Measurements from ENCODE around the gene TBC1D21. TPM values are rescaled to one million over a fixed set of nuclear protein-coding genes. Genes with fewer than 3 reads are reported as not detected.

TBC1D21 gene
- total RNA-seq, 2 donors from 2014 or later = not detected

GRCh38 chr15:73923156-73923487 lies 49.8 kb downstream of the TBC1D21 start:
- intact Hi-C loops (cut with DNase I, micrococcal nuclease) = no loop called here
- no peak for DNase-seq
- ATAC-seq = no peak

GRCh38 chr15:73923488-73924164 lies 50.3 kb downstream of the TBC1D21 start:
- no peak for DNase-seq
- ATAC-seq = no peak
- intact Hi-C loops (cut with DNase I, micrococcal nuclease) = no loop called here

GRCh38 chr15:73924171-73924921 lies 51.0 kb downstream of the TBC1D21 start:
- DNase-seq = no peak
- ATAC-seq = no peak
- intact Hi-C loops (cut with DNase I, micrococcal nuclease) = no loop called here

GRCh38 chr15:73925848-73926218 lies 52.5 kb downstream of the TBC1D21 start:
- DNase-seq (no peak), ATAC-seq (peak; percentile 41)
- intact Hi-C loops (cut with DNase I, micrococcal nuclease) = no loop called here

GRCh38 chr15:73926219-73927002 lies 53.0 kb downstream of the TBC1D21 start, which contains the start of gene LOXL1:
Gene LOXL1, plus strand, starts transcription at chr15:73926462. Its CDS starts 322 bp downstream, at chr15:73926784.
- DNase-seq = peak; percentile 55 to 70
- peak; percentile 52 for ATAC-seq
- intact Hi-C loops (cut with DNase I, micrococcal nuclease) = no loop called here

GRCh38 chr15:73927003-73927475 lies 53.7 kb downstream of the TBC1D21 start:
- intact Hi-C loops (cut with DNase I, micrococcal nuclease) = no loop called here

GRCh38 chr15:73927476-73928240 lies 54.3 kb downstream of the TBC1D21 start:
- intact Hi-C loops (cut with DNase I, micrococcal nuclease) = no loop called here
- ATAC-seq (peak; percentile 84), DNase-seq (peak; percentile 59 to 75)

More at GRCh38 chr15:73927003-73927475, 53.7 kb downstream of the TBC1D21 start:
- DNase-seq (peak; percentile 61 to 70), ATAC-seq (peak; percentile 56)

- no peak for ATAC-seq
- intact Hi-C loops (cut with DNase I, micrococcal nuclease) = no loop called here
- no peak for DNase-seq
These were observed 54.8 kb downstream of the TBC1D21 start for GRCh38 chr15:73928241-73928579.

GRCh38 chr15:73928971-73929627 lies 55.7 kb downstream of the TBC1D21 start:
- intact Hi-C loops (cut with DNase I, micrococcal nuclease) = no loop called here
- no peak for ATAC-seq
- DNase-seq = no peak

- ATAC-seq = no peak
- intact Hi-C loops (cut with DNase I, micrococcal nuclease) = no loop called here
- no peak for DNase-seq
These were observed 57.0 kb downstream of the TBC1D21 start for GRCh38 chr15:73930371-73930770.

GRCh38 chr15:73930790-73931281 lies 57.5 kb downstream of the TBC1D21 start:
- ATAC-seq = no peak
- DNase-seq = no peak

GRCh38 chr15:73931441-73931840 lies 58.1 kb downstream of the TBC1D21 start:
- DNase-seq (no peak), ATAC-seq (no peak)
- intact Hi-C loops (cut with DNase I, micrococcal nuclease) = no loop called here

More at GRCh38 chr15:73930790-73931281, 57.5 kb downstream of the TBC1D21 start:
- intact Hi-C loops (cut with DNase I, micrococcal nuclease) = no loop called here

GRCh38 chr15:73932381-73933191 lies 59.2 kb downstream of the TBC1D21 start:
- ATAC-seq (no peak), DNase-seq (no peak)
- intact Hi-C loops (cut with DNase I, micrococcal nuclease) = no loop called here

- ATAC-seq = peak; percentile 36
- no peak for DNase-seq
- intact Hi-C loops (cut with DNase I, micrococcal nuclease) = no loop called here
These were observed 60.9 kb downstream of the TBC1D21 start for GRCh38 chr15:73934281-73934680.

GRCh38 chr15:73935547-73935946 lies 62.2 kb downstream of the TBC1D21 start:
- intact Hi-C loops (cut with DNase I, micrococcal nuclease) = no loop called here
- no peak for ATAC-seq

GRCh38 chr15:73936181-73936580 lies 62.8 kb downstream of the TBC1D21 start:
- DNase-seq (peak in 1 of 2 donors; percentile 18), ATAC-seq (peak; percentile 77)
- intact Hi-C loops (cut with DNase I, micrococcal nuclease) = no loop called here

More at GRCh38 chr15:73935547-73935946, 62.2 kb downstream of the TBC1D21 start:
- DNase-seq = no peak

GRCh38 chr15:73936588-73937290 lies 63.4 kb downstream of the TBC1D21 start:
- DNase-seq (no peak), ATAC-seq (no peak)
- intact Hi-C loops (cut with DNase I, micrococcal nuclease) = no loop called here
